ENCODE results near the gene KIF13A. TPM values are rescaled to one million over a fixed set of nuclear protein-coding genes. Genes with fewer than 3 reads are reported as not detected.

Gene KIF13A
- total RNA-seq, 3 donors from 2014 or later, result 45.6 to 85.9 (median 46.9) TPM

DNA sequence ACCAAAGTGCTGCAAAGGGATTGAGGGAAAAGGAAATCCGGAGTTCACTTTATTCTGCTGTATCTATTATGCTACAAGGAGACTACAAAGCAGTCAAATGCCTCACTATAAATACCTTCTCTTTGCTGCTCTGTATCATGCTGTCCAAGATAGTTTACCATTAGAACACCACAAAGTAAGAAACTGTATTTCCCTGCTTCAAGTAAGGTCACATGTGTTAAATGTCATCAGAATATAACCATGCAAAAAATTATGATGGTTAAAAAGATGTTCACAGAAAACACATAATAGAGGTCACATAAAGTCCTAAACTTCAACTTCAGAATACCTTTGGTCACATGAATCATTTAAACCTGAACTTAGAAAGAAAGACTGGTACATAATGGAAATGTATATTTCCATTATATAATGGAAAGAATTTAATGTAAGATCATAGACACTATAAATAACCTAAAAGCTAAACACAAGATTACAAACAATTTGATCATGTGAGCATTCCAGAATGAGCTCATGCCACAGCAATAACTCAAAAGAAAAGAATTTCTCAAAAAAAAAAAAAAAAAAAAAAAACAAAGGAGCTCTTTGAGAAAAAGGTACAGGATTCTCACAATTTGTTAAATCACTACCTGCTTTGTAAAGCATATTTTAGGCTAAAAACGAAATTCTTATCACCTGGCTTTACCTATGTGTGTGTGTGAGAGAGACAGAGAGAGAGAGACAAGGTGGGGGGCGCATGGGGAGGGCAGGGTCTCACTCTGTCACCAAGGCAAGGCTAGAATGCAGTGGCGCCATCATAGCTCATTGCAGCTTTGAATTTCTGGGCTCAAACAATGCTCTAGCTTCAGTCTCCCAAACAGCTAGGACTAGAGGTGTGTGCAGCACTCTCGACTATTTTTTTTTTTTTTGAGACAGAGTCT, 58.7 kb downstream of the KIF13A start:
- DNase-seq (no peak), ATAC-seq (no peak)
- intact Hi-C loops (cut with DNase I, micrococcal nuclease), result no loop called here
- Histone ChIP-seq H3K36me3 (ENCODE audit: low read depth) (no peaks in the 10 kb centered on the region), H3K4me3 (no peak overlapping the region), H3K4me1 (ENCODE audit: low read depth) (no peaks in the 10 kb centered on the region), H3K9me3 (no peaks in the 10 kb centered on the region)
- TF ChIP-seq CTCF (IDR thresholded peaks at IDR 0.05), result no peak

- TF ChIP-seq CTCF (IDR thresholded peaks at IDR 0.05), result no peak
- Histone ChIP-seq H3K9me3 (no peaks in the 10 kb centered on the region), H3K36me3 (ENCODE audit: low read depth) (no peaks in the 10 kb centered on the region), H3K4me3 (no peak overlapping the region), H3K4me1 (ENCODE audit: low read depth) (no peaks in the 10 kb centered on the region)
- intact Hi-C loops (cut with DNase I, micrococcal nuclease), result no loop called here
- no peak for DNase-seq
- ATAC-seq, result no peak
Measured at GRCh38 chr6:17927705-17928104, 59.7 kb downstream of the KIF13A start.

GRCh38 chr6:17923401-17923863, 64.0 kb downstream of the KIF13A start:
- no peak for DNase-seq
- Histone ChIP-seq H3K36me3 (ENCODE audit: low read depth) (no peaks in the 10 kb centered on the region), H3K9me3 (no peaks in the 10 kb centered on the region), H3K4me1 (ENCODE audit: low read depth) (no peaks in the 10 kb centered on the region), H3K4me3 (no peak overlapping the region)
- no peak for TF ChIP-seq CTCF (IDR thresholded peaks at IDR 0.05)
- ATAC-seq, result no peak
- intact Hi-C loops (cut with DNase I, micrococcal nuclease), result no loop called here

DNA sequence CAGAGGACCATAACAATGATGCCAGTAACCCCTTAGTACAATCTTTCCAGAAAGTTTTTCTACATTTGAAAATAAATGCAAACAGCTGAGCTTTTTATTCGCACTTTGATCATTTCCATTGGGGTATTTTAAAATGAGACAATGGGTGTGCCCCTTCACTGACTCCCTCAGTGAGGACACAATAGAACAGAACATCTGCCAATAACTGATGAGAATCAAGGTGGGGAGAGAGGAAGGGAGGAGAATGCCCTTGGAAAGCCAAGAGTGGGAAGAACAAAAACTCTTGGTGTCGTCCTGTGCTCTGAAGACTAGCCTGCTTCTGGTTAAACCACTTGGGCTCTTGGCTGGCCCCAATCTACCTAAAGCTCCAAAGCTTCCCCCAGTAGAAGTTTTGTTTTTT, 66.0 kb downstream of the KIF13A start:
- DNase-seq, result no peak
- Histone ChIP-seq H3K9me3 (no peaks in the 10 kb centered on the region), H3K4me3 (no peak overlapping the region), H3K36me3 (ENCODE audit: low read depth) (no peaks in the 10 kb centered on the region), H3K4me1 (ENCODE audit: low read depth) (no peaks in the 10 kb centered on the region)
- TF ChIP-seq CTCF (IDR thresholded peaks at IDR 0.05), result no peak
- ATAC-seq, result no peak
- intact Hi-C loops (cut with DNase I, micrococcal nuclease), result no loop called here

- H3K4me1 ChIP-seq (ENCODE audit: low read depth), result no peaks in the 10 kb centered on the region
- TF ChIP-seq CTCF (IDR thresholded peaks at IDR 0.05), result no peak
- intact Hi-C loops (cut with DNase I, micrococcal nuclease), result no loop called here
Measured at GRCh38 chr6:17919496-17919895, 67.9 kb downstream of the KIF13A start.

More at GRCh38 chr6:17919496-17919895, 67.9 kb downstream of the KIF13A start:
- DNase-seq, result no peak
- H3K9me3 ChIP-seq, result no peaks in the 10 kb centered on the region
- H3K36me3 ChIP-seq (ENCODE audit: low read depth), result no peaks in the 10 kb centered on the region
- no peak overlapping the region for H3K4me3 ChIP-seq
- no peak for ATAC-seq
